Measurements from ENCODE around the gene ACAP2.

GRCh38 chr3:195440379-195440778, 2.4 kb downstream of the ACAP2 start:
- TF ChIP-seq CTCF (IDR thresholded peaks at IDR 0.05) (no peak), POLR2A (IDR thresholded peaks at IDR 0.05) (no peak)

Data from vagina (tissue), 2 donors.